ENCODE results near the gene APLP1. TPM values are rescaled to one million over a fixed set of nuclear protein-coding genes. Genes with fewer than 3 reads are reported as not detected.

Gene APLP1
- total and polyA plus RNA-seq, 2 of the 4 experiments (the other 2 are of a cell fraction), result 4.7 to 41.0 TPM

DNA sequence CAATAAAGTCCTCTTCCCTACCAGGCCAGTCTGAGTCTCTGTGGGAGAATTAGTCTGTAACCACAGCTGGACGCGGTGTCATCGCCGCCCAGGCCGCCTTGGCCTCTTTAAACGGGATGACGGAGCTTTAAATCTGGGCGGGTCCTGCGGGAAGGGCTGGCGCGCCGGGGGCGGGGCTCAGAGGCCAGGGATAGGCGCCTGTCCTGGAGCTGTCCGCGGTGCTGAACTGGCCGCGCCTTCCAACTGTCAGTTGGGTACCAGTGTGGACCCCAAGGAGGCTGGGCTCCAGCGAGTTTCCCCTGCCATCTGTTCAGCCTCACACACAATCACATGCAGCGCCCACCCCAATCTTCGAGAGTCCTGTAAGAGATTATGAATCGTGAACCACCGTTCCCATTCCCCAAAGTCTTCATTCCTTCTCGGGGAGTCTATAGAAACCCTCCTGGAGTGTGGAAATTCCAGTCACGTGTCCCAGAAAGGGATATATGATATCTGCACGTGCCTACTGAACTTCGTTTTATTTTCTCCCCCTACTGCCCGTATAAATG lies 11.5 kb downstream of the APLP1 start:
- POLR2A ChIA-PET (ENCODE audit: unreplicated experiment), result interaction anchor here (0.6 kb wide), 1 partner anchor 118 kb away, joined by 18 read pairs; no protein-coding TSS in a partner anchor
- H4K5ac ChIP-seq (ENCODE audit: low read depth, low read length), result no peak overlapping the region
- dilution Hi-C loops (cut with HindIII; ENCODE audit: low sequenced_read_pairs, unreplicated experiment) (no loop called here), in situ Hi-C loops (cut with MboI; ENCODE audit: low sequenced_read_pairs) (no loop called here), intact Hi-C loops (cut with micrococcal nuclease) (no loop called here)
- H2BK20ac ChIP-seq (ENCODE audit: low read depth, low read length), result no peak overlapping the region
- DNase-seq, result peak; percentile 89
- H2BK5ac ChIP-seq (ENCODE audit: low read depth, low read length, poor library complexity, severe bottlenecking), result no peak overlapping the region
- H2BK15ac ChIP-seq (ENCODE audit: low read depth, low read length), result no peak overlapping the region
- H3K27me3 ChIP-seq (ENCODE audit: control insufficient read depth, insufficient read depth, low read length), result no peaks in the 10 kb centered on the region
- H2AK5ac ChIP-seq (ENCODE audit: low read depth, low read length), result no peak overlapping the region
- H4K91ac ChIP-seq (ENCODE audit: insufficient read depth, low read depth, low read length), result no peak overlapping the region
- no peak overlapping the region for H3K18ac ChIP-seq (ENCODE audit: low read depth, low read length)
- no peak overlapping the region for H3K4ac ChIP-seq (ENCODE audit: low read depth, low read length)
- peak; percentile 100 for ATAC-seq (ENCODE audit: low read depth)
- H3K56ac ChIP-seq (ENCODE audit: extremely low read depth, insufficient read depth, low read length), result no peak overlapping the region
- TF ChIP-seq MAZ (IDR thresholded peaks at IDR 0.05; ENCODE audit: borderline replicate concordance, low read depth, low read length) (peak; percentile 82; the same call in 1 of the 2 replicates), CEBPB (IDR thresholded peaks at IDR 0.05; ENCODE audit: low read depth, low read length) (no peak), MXI1 (IDR thresholded peaks at IDR 0.05; ENCODE audit: borderline replicate concordance, low read depth, low read length) (peak; percentile 90), BHLHE40 (IDR thresholded peaks at IDR 0.05; ENCODE audit: low read depth, low read length) (peak; percentile 4; the same call in 1 of the 2 replicates), FOS (IDR thresholded peaks at IDR 0.05; ENCODE audit: low read depth, low read length) (no peak), MAFK (IDR thresholded peaks at IDR 0.05; ENCODE audit: low read depth, low read length) (no peak), RCOR1 (IDR thresholded peaks at IDR 0.05; ENCODE audit: insufficient replicate concordance, low read length) (peak; percentile 90), NFE2L2 (IDR thresholded peaks at IDR 0.05; ENCODE audit: low read depth, low read length) (peak; percentile 49; the same call in 1 of the 2 replicates), RFX5 (IDR thresholded peaks at IDR 0.05; ENCODE audit: low read depth, low read length) (no peak), SMC3 (IDR thresholded peaks at IDR 0.05; ENCODE audit: low read depth, low read length) (peak; percentile 29)
- TF ChIP-seq, protein P1, sequence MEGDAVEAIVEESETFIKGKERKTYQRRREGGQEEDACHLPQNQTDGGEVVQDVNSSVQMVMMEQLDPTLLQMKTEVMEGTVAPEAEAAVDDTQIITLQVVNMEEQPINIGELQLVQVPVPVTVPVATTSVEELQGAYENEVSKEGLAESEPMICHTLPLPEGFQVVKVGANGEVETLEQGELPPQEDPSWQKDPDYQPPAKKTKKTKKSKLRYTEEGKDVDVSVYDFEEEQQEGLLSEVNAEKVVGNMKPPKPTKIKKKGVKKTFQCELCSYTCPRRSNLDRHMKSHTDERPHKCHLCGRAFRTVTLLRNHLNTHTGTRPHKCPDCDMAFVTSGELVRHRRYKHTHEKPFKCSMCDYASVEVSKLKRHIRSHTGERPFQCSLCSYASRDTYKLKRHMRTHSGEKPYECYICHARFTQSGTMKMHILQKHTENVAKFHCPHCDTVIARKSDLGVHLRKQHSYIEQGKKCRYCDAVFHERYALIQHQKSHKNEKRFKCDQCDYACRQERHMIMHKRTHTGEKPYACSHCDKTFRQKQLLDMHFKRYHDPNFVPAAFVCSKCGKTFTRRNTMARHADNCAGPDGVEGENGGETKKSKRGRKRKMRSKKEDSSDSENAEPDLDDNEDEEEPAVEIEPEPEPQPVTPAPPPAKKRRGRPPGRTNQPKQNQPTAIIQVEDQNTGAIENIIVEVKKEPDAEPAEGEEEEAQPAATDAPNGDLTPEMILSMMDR (conservative IDR thresholded peaks at IDR 0.05; ENCODE audit: low read depth, low read length), result no peak
- TF ChIP-seq, protein P2, sequence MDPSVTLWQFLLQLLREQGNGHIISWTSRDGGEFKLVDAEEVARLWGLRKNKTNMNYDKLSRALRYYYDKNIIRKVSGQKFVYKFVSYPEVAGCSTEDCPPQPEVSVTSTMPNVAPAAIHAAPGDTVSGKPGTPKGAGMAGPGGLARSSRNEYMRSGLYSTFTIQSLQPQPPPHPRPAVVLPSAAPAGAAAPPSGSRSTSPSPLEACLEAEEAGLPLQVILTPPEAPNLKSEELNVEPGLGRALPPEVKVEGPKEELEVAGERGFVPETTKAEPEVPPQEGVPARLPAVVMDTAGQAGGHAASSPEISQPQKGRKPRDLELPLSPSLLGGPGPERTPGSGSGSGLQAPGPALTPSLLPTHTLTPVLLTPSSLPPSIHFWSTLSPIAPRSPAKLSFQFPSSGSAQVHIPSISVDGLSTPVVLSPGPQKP (IDR thresholded peaks at IDR 0.05; ENCODE audit: borderline replicate concordance, low read depth, low read length), result no peak
- TF ChIP-seq, protein P3, sequence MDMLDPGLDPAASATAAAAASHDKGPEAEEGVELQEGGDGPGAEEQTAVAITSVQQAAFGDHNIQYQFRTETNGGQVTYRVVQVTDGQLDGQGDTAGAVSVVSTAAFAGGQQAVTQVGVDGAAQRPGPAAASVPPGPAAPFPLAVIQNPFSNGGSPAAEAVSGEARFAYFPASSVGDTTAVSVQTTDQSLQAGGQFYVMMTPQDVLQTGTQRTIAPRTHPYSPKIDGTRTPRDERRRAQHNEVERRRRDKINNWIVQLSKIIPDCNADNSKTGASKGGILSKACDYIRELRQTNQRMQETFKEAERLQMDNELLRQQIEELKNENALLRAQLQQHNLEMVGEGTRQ (IDR thresholded peaks at IDR 0.05; ENCODE audit: low read depth, low read length), result peak; percentile 62
- H2AK9ac ChIP-seq (replicated peaks; ENCODE audit: low read depth, low read length, poor library complexity), result no peak overlapping the region
- H3K4me3 ChIP-seq (ENCODE audit: insufficient read depth, low read depth, low read length), result no peak overlapping the region
- CTCF ChIA-PET, result no interaction called here
- no peaks in the 10 kb centered on the region for H3K9me1 ChIP-seq (ENCODE audit: insufficient read depth, low read length)
- H2AFZ ChIP-seq (replicated peaks; ENCODE audit: low read length, poor library complexity), result peak overlapping the region; percentile 13
- H3K36me3 ChIP-seq (ENCODE audit: control insufficient read depth, insufficient read depth, low read length), result no peaks in the 10 kb centered on the region
- no peak overlapping the region for H3K27ac ChIP-seq (ENCODE audit: insufficient read depth, low read length)
- H4K20me1 ChIP-seq (ENCODE audit: insufficient read depth, low read length), result peaks cover 5% of the 10 kb centered on the region
- no peaks in the 10 kb centered on the region for H3K9me3 ChIP-seq (ENCODE audit: control insufficient read depth, insufficient read depth, low read length)
- H3K4me2 ChIP-seq (ENCODE audit: low read depth, low read length), result no peak overlapping the region
- no peak overlapping the region for H3K23ac ChIP-seq (ENCODE audit: low read depth, low read length)
- no peak overlapping the region for H3K14ac ChIP-seq (replicated peaks; ENCODE audit: low read depth, low read length)
- WGBS, 2 experiments (ENCODE audit: extremely low coverage in 2 of 2, insufficient read length in 1 of 2), result 0% methylated on average over 10 of the region's 28 CpGs; no CpG with 5 or more reads in 1 of the 2 experiments
- H3K79me1 ChIP-seq (ENCODE audit: low read depth in 1 of 2, low read length in 2 of 2), result no peaks in the 10 kb centered on the region
- no peaks in the 10 kb centered on the region for H3K4me1 ChIP-seq (ENCODE audit: control insufficient read depth, insufficient read depth, low read length)
- no peak overlapping the region for H4K8ac ChIP-seq (ENCODE audit: low read depth in 2 of 2, low read length in 2 of 2)
- no peak overlapping the region for H2BK120ac ChIP-seq (ENCODE audit: low read depth, low read length)
- no peak overlapping the region for H3K9ac ChIP-seq (ENCODE audit: low read depth, low read length)
- no TSS peak for BruUV-seq (replicated peaks)

All from IMR-90 (cell line).